ENCODE data around the gene DRD4. TPM values are rescaled to one million over a fixed set of nuclear protein-coding genes. Genes with fewer than 3 reads are reported as not detected.

DRD4 gene
- total and polyA plus RNA-seq, 10 of the 15 experiments (the other 5 are each of a cell fraction or from before 2014, with no cell fraction given) = not detected

GRCh38 chr11:611001-611996, 25.8 kb upstream of the DRD4 start (continued):
- TF ChIP-seq IRF5 (IDR thresholded peaks at IDR 0.05; ENCODE audit: borderline replicate concordance) = no peak
- no peak for TF ChIP-seq EGR1 (IDR thresholded peaks at IDR 0.05; ENCODE audit: borderline replicate concordance in 1 of 2, low read depth in 2 of 2, low read length in 2 of 2)
- TF ChIP-seq BCL3 (IDR thresholded peaks at IDR 0.05; ENCODE audit: borderline replicate concordance, insufficient read depth, low read depth, low read length, poor library complexity, severe bottlenecking) = peak; percentile 13
- TF ChIP-seq RFX5 (IDR thresholded peaks at IDR 0.05; ENCODE audit: low read depth, low read length) = no peak
- TF ChIP-seq RUNX3 (IDR thresholded peaks at IDR 0.05; ENCODE audit: low read length) = no peak
- TF ChIP-seq ATF2 (IDR thresholded peaks at IDR 0.05; ENCODE audit: low read length) = peak; percentile 47
- no peak for TF ChIP-seq SMAD1 (IDR thresholded peaks at IDR 0.05; ENCODE audit: low read depth, partially characterized antibody)
- no peak for TF ChIP-seq SMARCA5 (IDR thresholded peaks at IDR 0.05)
- no peak for TF ChIP-seq PAX5 (IDR thresholded peaks at IDR 0.05; ENCODE audit: borderline replicate concordance, low read depth, low read length)
- TF ChIP-seq ETV6 (conservative IDR thresholded peaks at IDR 0.05 in 1 of 2, IDR thresholded peaks at IDR 0.05 in 1 of 2; ENCODE audit: borderline replicate concordance in 1 of 2, low read depth in 1 of 2) = no peak
- TF ChIP-seq CBX5 (IDR thresholded peaks at IDR 0.05; ENCODE audit: low read depth) = no peak
- no peak for TF ChIP-seq TCF7 (IDR thresholded peaks at IDR 0.05; ENCODE audit: borderline replicate concordance)
- TF ChIP-seq POU2F2 (IDR thresholded peaks at IDR 0.05; ENCODE audit: borderline replicate concordance, low read depth, low read length) = peak; percentile 9; the same call in 1 of the 3 replicates
- no peak for TF ChIP-seq KLF5 (IDR thresholded peaks at IDR 0.05; ENCODE audit: partially characterized antibody)
- TF ChIP-seq BCLAF1 (IDR thresholded peaks at IDR 0.05) = no peak
- TF ChIP-seq MAX (IDR thresholded peaks at IDR 0.05; ENCODE audit: low read depth, low read length) = no peak
- no peak for TF ChIP-seq SIN3A (IDR thresholded peaks at IDR 0.05; ENCODE audit: low read depth, low read length)
- TF ChIP-seq POLR2AphosphoS5 (IDR thresholded peaks at IDR 0.05; ENCODE audit: low read length) = peak; percentile 63
- TF ChIP-seq ZBED1 (IDR thresholded peaks at IDR 0.05; ENCODE audit: borderline replicate concordance) = peak; percentile 15; the same call in 1 of the 2 replicates
- TF ChIP-seq CBFB (IDR thresholded peaks at IDR 0.05; ENCODE audit: low read depth) = no peak
- no peak for TF ChIP-seq HDAC2 (IDR thresholded peaks at IDR 0.05)
- TF ChIP-seq TAF1 (IDR thresholded peaks at IDR 0.05; ENCODE audit: borderline replicate concordance, low read depth, low read length) = no peak
- TF ChIP-seq NFIC (IDR thresholded peaks at IDR 0.05; ENCODE audit: low read depth, low read length) = no peak
